Stimulated activated CD4-positive, alpha-beta T cell treated with anti-CD3 and anti-CD28 coated beads, TNF-alpha, amount 100 ng/mL, for 48 hours (primary cell): ENCODE results near the gene SMOC1.

ENCODE experiments used
- DNase-seq, 3 donors: peaks; one replicate each; pipeline ENCODE4 v3.0.0-alpha.2; 2020; ENCODE audit warnings: low read depth in 3 of 3

SMOC1 gene

GRCh38 chr14:70034257-70034656 lies 155.0 kb downstream of the SMOC1 start:
- DNase-seq = no peak

GRCh38 chr14:70036665-70037064 lies 157.4 kb downstream of the SMOC1 start:
- no peak for DNase-seq

GRCh38 chr14:70043001-70043400 lies 163.8 kb downstream of the SMOC1 start:
- no peak for DNase-seq

GRCh38 chr14:70045310-70045709 lies 166.1 kb downstream of the SMOC1 start:
- DNase-seq = no peak

GRCh38 chr14:70045844-70046535 lies 166.8 kb downstream of the SMOC1 start:
- peak in 1 of 3 donors; percentile 4 for DNase-seq

- no peak for DNase-seq
Measured at GRCh38 chr14:70047598-70048312, 168.5 kb downstream of the SMOC1 start.

- DNase-seq = no peak
Measured at GRCh38 chr14:70048313-70048654, 169.1 kb downstream of the SMOC1 start.

- no peak for DNase-seq
Measured at GRCh38 chr14:70049605-70050004, 170.4 kb downstream of the SMOC1 start.

- no peak for DNase-seq
Measured at GRCh38 chr14:70050136-70050535, 170.9 kb downstream of the SMOC1 start.

GRCh38 chr14:70052990-70053389 lies 173.8 kb downstream of the SMOC1 start:
- peak in 1 of 3 donors; percentile 15 for DNase-seq

GRCh38 chr14:70057519-70058136 lies 178.4 kb downstream of the SMOC1 start:
- no peak for DNase-seq

- DNase-seq = no peak
Measured at GRCh38 chr14:70059545-70059944, 180.3 kb downstream of the SMOC1 start.

- no peak for DNase-seq
Measured at GRCh38 chr14:70061108-70061507, 181.9 kb downstream of the SMOC1 start.

- no peak for DNase-seq
Measured at GRCh38 chr14:70064136-70064865, 185.1 kb downstream of the SMOC1 start.

GRCh38 chr14:70067810-70068209 lies 188.6 kb downstream of the SMOC1 start:
- DNase-seq = no peak

GRCh38 chr14:70069186-70069585 lies 190.0 kb downstream of the SMOC1 start:
- no peak for DNase-seq

- DNase-seq = peak; percentile 24 to 61 (median 33)
Measured at GRCh38 chr14:70073924-70074566, 194.8 kb downstream of the SMOC1 start.

- DNase-seq = no peak
Measured at GRCh38 chr14:70077005-70077404, 197.8 kb downstream of the SMOC1 start.

GRCh38 chr14:70077720-70078119 lies 198.5 kb downstream of the SMOC1 start:
- DNase-seq = no peak

- DNase-seq = no peak
Measured at GRCh38 chr14:70078329-70078728, 199.1 kb downstream of the SMOC1 start.

GRCh38 chr14:70080076-70080475 lies 200.9 kb downstream of the SMOC1 start:
- DNase-seq = no peak
